DLD1 (cell line): ENCODE measurements around the gene RNF31.

Experiments
- in situ Hi-C: cut with HindIII; loops from 2 replicates; pipeline ENCODE4 v1.10.0; 2017; ENCODE audit warnings: low sequenced_read_pairs

Gene RNF31

DNA sequence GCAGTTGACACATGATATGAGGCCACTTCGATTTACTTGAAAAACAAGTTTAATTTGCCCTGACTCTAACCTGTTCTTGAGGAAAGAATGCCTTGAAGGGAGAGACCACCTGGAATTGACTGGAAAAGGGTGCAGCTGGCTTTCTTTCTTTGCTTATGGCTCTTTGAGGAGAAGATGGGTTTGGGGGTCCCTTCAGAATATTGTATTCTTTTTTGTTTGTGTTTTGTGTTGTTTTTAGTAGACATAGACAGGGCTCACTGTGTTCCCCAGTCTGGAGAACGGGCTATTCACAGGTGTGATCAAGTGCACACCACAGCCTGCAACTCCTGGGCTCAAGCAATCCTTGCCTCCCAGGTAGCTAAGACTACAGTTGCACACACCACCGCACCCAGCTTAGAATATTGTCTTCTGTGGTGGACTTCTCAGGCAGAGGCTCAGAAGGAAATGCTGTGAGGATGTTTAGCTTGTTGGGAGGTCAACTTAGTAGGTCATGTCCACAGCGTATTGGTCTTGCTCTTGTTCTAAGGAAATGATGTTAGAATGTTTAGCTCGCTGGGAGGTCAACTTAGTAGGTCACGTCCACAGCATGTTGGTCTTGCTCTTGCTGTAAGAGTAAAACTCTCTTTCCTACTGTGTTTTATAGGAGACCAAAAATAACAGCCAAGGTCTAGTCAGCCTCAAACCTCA is 31.0 kb upstream of the RNF31 start:
- in situ Hi-C loops, result no loop called here

DNA sequence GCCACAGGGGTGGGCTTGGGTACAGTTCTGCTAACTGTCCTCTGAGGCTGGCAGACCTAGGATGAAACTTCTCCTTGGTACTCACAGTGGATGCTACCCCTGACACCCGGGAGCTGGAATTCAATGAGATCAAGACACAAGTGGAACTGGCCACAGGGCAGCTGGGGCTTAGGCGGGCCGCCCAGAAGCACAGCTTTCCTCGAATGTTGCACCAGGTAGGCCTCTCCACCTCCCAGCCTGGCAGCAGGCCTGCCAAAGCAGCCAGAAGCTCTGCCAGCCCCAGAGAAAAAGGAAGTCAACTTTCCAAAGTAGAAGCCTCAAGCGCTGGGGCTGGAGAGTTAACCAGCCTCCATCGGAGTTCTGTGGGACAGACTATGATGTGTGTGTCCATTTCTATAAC is 30.1 kb upstream of the RNF31 start:
- in situ Hi-C loops, result no loop called here

DNA sequence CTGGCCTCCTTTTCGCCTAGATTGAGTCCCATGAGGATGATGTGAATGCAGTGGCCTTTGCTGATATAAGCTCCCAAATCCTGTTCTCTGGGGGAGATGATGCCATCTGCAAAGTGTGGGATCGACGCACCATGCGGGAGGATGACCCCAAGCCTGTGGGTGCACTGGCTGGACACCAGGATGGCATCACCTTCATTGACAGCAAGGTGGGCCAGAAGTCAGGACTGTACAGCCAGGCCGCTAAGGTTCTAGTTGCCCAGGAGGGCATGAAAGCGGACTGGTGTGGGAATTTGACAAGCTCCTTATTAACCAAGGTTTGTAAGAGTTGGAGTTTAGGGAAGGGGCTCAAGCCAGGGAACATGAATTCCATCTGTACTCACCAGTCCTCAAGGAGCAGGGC is 27.6 kb upstream of the RNF31 start:
- in situ Hi-C loops, result no loop called here

DNA sequence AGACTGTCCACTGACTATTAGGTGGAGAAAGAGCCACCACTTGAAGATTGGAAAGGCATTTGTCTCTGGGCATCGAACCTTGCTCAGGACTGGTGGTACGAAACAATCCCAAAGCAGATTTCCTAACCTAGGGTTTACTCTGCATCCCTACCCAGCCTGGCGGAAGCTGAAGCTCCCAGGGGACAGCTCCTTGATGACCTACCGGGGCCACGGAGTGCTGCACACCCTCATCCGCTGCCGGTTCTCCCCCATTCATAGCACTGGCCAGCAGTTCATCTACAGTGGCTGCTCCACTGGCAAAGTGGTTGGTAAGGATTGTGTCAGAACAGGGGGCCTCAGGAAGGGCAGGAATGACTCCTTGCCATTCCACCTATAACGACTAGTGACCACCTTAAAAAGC is 26.1 kb upstream of the RNF31 start:
- in situ Hi-C loops, result no loop called here

DNA sequence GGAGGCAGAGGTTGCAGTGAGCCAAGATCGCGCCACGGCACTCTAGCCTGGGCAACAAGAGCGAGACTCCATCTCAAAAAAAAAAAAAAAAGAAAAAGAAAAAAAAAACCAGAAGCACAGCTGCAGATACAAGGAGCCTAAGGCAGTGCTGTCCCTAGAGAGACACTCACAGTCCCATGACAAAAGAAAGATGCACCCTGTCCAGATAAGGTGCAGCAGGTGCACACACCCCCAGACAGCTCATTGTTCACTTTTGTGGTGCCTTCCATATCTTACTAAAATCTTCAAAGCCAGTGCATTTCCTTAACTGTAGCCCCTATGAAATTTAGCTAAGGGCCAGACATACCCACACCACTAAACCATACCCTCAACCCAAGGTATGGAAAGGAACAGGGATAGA is 24.9 kb upstream of the RNF31 start:
- in situ Hi-C loops, result no loop called here

DNA sequence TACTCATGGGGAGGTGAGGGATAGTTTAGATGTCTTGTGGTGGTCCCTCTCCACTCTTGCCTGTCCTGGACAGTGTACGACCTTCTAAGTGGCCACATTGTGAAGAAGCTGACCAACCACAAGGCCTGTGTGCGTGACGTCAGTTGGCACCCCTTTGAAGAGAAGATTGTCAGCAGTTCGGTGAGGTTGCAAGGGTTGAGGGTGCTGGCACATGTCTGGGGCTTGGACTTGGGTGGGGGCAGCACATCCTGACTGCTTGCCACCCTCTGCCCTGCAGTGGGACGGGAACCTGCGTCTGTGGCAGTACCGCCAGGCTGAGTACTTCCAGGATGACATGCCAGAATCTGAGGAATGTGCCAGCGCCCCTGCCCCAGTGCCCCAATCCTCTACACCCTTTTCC is 24.4 kb upstream of the RNF31 start:
- in situ Hi-C loops, result no loop called here

DNA sequence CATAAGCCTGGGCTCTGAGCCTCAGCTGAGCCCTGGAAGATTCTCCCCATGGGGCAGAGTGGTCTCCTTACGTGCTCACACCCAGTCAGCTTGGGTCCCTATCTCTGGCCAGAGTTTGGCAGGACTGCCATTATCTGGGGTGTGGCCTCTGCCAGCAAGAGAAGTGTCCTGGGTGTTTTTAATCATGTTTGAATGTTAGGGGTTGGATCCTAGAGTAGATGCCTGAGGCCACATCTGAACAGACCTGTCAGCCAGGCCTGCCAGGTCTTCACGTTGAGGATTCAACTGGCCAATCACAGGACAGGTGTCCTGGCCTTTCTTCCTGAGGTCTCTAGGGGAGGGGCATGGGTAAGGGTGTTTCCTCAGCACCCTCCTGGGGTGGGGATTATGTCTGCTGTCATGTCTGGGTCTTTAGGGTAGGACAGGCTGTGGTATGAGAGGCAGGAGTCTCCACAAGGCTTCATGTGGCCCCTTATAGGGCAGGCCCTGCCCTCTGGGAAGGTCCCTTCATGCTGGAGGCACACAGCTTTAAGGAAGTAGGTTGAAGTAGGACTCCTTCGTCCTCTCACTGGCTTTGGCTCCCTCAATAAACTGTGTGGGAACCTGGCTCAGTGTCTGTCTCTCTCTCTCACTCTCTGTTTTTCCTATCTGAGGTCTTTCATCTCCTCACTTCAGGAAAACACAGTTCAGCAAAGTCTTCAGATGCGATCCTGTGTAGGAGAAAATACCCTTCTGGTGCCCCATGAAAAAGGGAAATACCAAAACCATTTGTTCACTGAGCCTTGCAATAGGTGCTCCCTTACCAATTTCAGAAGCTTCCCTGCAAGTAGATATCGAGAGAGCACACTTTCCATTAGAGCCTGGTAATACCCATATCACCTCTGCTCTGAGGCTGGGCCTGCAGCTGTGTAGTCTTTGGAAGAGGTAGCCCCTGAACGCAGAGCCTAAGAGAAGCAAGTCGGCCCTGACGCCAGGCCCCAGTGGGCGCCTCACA is 23.6 kb upstream of the RNF31 start:
- in situ Hi-C loops, result no loop called here

DNA sequence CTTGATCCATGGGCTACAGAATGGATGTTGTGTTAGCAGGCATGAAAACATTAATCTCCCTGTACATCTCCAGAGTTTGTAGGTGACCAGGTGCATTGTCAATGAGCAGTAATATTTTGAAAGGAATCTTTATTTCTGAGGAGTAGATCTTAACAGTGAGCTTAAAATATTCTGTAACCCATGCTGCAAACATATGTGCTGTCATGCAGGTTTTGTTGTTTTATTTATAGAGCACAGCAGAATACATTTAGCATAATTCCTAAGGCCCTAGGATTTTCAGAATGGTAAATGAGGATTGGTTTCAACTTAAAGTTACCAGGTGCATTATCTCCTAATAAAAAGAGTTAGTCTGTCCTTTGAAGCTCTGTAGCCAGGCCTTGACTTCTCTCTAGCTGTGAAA is 20.4 kb upstream of the RNF31 start:
- in situ Hi-C loops, result no loop called here

DNA sequence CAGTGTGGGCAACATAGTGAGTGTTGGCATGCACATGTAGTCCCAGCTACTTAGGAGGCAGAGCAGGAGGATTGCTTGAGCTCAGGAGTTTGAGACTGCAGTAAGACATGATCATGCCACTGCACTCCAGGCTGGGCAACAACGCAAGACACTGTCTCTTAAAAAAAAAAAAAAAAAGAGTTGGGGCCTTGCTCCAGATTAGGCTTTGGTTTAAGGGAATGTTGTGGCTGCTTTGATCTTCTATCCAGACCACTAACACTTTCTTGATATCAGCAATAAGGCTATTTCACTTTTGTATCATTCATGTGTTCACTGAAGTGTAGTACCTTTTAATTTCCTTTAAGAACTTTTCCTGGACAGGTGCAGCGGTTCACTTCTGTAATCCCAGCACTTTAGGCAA is 19.6 kb upstream of the RNF31 start:
- in situ Hi-C loops, result no loop called here

DNA sequence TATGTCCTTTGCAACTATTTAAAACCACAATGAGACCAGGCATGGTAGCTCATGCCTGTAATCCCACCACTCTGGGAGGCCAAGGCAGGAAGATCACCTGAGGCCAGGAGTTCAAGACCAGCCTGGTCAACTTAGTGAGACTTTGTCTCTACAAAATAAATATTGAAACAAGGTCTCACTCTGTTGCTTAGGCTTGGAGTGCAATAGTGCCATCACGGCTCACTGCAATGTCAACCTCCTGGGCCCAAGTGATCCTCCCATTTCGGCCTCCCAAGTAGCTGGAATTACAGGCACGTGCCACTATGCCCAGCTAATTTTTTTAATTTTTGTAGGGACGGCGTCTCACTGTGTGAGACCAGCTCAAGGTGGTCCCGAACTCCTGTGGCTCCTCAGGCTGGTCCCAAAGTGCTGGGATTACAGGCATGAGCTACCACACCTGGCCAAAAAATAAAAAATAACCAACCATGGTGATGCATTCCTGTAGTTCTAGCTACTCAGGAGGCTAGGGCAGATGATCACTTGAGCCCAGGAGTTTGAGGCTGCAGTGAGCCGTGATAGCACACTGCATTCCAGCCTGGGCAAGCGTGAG is 17.8 kb upstream of the RNF31 start:
- in situ Hi-C loops, result no loop called here

DNA sequence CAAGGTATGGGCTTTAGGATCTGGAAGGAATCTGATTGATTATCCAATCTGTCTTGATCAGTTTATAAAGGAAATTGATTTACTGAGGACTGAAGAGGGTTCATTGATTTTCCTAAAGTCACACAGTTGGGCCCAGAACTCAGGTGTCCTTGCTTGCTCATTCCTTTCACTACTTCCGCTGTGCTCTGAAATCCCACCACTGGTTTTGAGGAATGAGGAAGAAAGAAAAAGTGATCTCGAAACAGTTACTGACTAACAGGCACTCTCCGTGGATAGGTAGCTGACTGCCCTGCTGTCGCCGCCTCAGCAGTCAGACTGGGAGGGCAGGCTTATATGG is 16.9 kb upstream of the RNF31 start, which contains the start of gene FITM1:
TSS of gene FITM1 (plus strand) at position 280 of the 337 bp plus-strand sequence. CDS start 905 bp downstream, outside the sequence.
- in situ Hi-C loops, result no loop called here

DNA sequence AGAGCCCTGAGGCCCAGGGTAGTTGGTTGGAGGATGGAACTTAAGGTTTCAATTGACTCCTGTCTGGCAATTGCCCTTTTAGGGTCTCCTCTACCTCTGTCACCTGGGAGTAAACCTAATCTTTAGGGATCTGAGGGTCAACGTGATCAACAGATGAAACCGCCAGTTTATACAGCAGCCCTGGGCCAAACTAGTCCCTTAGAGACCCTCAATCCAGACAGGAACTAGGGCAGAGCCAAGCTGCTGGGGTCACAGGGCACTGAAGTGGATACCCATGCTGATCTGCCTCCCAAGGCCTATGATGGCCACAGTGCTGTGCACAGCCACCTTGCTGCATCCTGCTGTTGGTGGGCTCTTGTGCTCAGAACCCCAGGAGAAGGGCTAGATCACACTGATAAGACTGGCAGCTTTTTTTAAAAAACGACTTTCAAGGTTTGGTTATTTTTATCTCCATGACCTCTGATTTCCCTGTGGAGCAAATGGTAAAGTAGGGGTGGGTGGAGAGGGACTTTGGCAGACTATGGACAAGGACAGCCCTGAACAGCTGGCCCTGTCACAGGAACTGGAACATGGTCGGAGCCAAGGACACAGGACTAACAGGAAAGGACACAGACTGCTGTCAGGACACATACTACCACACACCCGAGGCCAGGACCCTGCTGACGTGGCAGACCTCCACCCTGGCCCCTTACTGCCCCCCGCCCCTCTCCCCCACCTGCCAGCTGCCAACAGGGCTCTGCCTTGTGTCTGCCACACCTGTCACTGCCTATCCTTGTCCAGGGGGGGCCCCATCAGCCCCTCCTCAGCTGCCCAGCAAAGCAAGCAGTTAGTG is 16.4 kb upstream of the RNF31 start:
- in situ Hi-C loops, result no loop called here

DNA sequence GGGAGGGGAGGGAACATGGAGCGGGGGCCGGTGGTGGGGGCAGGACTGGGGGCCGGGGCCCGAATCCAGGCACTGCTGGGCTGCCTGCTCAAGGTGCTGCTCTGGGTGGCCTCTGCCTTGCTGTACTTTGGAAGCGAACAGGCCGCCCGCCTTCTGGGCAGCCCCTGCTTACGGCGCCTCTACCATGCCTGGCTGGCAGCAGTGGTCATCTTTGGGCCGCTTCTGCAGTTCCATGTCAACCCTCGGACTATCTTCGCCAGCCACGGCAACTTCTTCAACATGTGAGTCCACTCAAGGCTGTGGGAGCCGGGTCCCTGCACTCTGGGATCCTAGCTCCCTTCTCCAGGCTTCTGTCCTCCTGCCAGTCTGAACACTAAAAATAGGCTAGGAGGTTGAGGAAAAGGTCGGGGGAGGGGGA is 15.7 kb upstream of the RNF31 start:
- in situ Hi-C loops, result no loop called here

DNA sequence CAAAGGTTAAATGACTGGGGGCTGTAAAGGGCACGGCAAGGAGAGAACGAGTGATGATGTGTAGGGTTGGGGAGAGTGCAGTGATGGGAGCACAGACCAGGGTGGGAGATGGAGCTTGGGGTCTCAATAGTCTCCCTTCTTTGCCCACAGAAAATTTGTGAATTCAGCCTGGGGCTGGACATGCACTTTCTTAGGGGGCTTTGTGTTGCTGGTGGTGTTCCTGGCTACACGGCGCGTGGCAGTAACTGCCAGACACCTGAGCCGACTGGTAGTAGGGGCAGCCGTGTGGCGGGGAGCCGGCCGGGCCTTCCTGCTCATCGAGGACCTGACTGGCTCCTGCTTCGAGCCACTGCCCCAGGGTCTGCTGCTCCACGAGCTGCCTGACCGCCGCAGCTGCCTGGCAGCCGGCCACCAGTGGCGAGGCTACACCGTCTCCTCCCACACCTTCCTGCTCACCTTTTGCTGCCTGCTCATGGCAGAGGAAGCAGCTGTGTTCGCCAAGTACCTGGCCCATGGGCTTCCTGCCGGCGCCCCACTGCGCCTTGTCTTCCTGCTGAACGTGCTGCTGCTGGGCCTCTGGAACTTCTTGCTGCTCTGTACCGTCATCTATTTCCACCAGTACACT is 15.1 kb upstream of the RNF31 start:
- in situ Hi-C loops, result no loop called here

DNA sequence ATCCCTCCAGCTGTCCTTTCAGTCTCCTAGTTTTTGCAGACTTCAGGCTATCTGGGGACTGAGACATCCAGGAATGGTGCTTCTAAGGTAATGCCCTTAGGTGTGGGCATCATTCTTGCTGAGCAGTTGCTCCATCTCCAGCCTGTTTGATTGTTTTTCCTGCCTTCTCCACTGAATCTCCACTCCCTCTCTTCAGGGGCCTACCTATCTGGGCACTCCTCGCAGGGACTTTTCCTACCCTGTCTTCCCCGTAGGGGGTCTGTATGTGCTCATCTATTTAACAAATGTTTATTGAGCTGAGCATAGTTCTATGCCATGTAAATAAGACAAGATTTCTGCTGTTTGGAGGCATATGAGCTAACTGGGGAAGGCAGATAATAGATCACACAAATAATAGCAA is 14.3 kb upstream of the RNF31 start:
- in situ Hi-C loops, result no loop called here

DNA sequence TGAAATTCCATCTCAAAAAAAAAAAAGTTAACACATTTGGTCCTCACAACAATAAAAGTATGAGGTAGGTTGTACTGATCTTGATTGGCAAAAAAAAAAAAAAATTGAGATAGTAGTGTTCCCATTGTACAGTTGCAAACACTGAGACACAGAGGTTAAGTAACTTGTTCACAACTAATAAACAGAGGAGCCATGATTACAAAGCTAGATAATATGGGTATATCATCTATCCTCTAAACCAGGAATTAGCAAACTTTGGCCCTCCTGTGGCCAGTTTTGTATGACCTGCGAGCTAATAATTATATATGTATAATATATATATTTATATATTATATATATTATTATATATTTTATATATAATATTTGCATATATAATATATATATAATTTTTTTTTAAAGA is 13.6 kb upstream of the RNF31 start:
- in situ Hi-C loops, result no loop called here

DNA sequence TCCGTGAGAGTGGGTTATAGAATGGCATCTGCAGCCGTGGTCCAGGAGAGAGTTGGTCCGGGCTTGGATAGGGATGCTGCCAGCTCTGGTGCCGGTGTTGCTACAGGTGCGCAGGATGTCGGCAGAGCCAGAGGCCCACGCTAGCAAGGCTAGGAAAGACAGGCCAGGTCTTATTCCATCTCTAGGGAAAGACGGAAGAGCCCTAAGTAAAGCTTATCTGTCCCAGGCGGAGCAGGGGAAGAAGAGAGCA is 11.8 kb upstream of the RNF31 start:
- in situ Hi-C loops, result no loop called here

DNA sequence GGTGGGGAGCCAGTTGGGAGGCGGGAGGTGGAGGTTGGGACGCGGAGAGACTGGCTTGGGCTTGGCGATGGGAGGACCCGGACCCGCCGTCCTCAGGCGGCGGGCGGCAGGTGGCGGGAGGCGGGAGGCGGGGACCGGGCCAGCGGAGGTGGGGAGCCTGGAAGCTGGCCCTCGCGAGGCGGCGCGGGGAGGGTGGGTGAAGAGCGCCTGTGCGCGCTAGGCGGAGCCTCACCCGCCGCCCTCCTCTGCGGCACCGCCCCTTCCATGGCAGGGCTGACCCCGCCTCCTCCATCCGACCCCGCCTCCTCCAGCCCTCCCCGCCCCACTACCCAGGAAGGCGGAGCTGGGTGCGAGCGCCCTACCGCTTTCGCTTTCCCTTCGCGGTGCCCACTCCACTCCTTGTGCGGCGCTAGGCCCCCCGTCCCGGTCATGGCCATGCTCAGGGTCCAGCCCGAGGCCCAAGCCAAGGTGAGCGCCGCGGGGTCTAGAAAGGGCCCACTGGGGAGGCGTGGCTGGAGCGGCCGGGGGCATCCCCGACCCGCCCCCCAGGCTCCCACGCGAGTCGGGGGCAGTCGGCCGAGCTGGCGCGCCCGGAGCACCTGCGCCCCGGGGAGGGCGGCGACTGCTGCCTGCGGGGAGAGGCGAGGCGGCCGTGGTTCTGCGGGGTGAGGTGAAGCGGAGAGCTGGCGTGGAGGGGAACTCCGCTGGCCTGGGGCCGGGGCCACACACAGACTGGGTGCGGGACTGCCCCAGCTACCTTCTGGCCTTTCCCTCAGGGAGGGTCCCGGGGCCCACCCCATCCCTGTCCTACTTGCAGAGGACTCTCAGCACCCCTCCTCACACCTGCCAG is 11.2 kb upstream of the RNF31 start, which contains the start of gene PSME1:
TSS of gene PSME1 (plus strand) at position 361 of the 850 bp plus-strand sequence. CDS start at position 430, 69 bp downstream.
- in situ Hi-C loops, result no loop called here

DNA sequence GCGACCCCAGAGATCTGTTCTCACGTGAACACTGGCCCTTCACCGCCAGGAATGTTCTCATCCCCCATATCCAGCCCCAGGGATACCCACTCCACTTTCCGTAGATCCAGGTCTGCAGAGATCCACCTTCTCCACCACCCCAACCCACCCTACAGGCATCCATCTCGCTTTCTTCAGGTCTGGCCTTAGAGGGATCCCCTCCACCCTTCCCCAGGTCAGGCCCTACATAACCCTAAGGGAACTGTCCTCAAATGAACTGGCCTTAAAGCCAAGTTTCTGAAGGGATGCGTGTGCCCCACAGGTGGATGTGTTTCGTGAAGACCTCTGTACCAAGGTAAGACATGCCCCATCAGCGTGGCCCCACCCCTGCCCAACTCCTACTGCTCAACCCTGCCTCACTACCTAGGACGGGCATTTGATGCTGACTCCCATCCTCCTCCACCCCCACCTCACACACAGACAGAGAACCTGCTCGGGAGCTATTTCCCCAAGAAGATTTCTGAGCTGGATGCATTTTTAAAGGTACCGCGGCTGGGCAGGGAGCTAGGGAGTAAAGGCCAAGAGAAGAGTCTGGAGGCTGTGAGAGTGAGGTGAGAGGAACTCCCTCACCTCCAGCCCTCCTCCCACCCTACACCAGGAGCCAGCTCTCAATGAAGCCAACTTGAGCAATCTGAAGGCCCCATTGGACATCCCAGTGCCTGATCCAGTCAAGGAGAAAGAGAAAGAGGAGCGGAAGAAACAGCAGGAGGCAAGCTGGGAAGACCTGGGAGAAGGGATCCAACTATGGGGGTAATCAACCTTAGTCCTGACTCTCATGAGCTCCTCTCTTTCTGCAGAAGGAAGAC is 10.4 kb upstream of the RNF31 start:
- in situ Hi-C loops, result no loop called here
